ENCODE data around the gene PPP2R2D. TPM values are rescaled to one million over a fixed set of nuclear protein-coding genes. Genes with fewer than 3 reads are reported as not detected.

The PPP2R2D gene
- total RNA-seq, 1 donor: 23.9 TPM

GRCh38 chr10:131993275-131993674 is 92.5 kb downstream of the PPP2R2D start:
- Histone ChIP-seq H3K27me3 (ENCODE audit: insufficient read depth, low read length) (no peaks in the 10 kb centered on the region), H3K4me2 (ENCODE audit: insufficient read depth, low read length) (no peak overlapping the region), H3K36me3 (ENCODE audit: insufficient read depth, low read length) (no peaks in the 10 kb centered on the region), H2AFZ (ENCODE audit: low read length) (no peak overlapping the region), H3K27ac (ENCODE audit: low read depth, low read length) (no peak overlapping the region), H4K20me1 (ENCODE audit: insufficient read depth, low read length) (no peaks in the 10 kb centered on the region), H3K4me1 (ENCODE audit: insufficient read depth, low read length) (no peaks in the 10 kb centered on the region), H3K79me2 (ENCODE audit: insufficient read depth, low read length) (no peaks in the 10 kb centered on the region), H3K9me3 (ENCODE audit: low read depth, low read length) (no peaks in the 10 kb centered on the region), H3K4me3 (ENCODE audit: insufficient read depth, low read length) (no peak overlapping the region)
- TF ChIP-seq, protein P1, sequence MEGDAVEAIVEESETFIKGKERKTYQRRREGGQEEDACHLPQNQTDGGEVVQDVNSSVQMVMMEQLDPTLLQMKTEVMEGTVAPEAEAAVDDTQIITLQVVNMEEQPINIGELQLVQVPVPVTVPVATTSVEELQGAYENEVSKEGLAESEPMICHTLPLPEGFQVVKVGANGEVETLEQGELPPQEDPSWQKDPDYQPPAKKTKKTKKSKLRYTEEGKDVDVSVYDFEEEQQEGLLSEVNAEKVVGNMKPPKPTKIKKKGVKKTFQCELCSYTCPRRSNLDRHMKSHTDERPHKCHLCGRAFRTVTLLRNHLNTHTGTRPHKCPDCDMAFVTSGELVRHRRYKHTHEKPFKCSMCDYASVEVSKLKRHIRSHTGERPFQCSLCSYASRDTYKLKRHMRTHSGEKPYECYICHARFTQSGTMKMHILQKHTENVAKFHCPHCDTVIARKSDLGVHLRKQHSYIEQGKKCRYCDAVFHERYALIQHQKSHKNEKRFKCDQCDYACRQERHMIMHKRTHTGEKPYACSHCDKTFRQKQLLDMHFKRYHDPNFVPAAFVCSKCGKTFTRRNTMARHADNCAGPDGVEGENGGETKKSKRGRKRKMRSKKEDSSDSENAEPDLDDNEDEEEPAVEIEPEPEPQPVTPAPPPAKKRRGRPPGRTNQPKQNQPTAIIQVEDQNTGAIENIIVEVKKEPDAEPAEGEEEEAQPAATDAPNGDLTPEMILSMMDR (IDR thresholded peaks at IDR 0.05; ENCODE audit: extremely low read depth, low read depth, low read length): no peak
- DNase-seq (ENCODE audit: insufficient read length, low spot score, missing footprints): no peak

DNA sequence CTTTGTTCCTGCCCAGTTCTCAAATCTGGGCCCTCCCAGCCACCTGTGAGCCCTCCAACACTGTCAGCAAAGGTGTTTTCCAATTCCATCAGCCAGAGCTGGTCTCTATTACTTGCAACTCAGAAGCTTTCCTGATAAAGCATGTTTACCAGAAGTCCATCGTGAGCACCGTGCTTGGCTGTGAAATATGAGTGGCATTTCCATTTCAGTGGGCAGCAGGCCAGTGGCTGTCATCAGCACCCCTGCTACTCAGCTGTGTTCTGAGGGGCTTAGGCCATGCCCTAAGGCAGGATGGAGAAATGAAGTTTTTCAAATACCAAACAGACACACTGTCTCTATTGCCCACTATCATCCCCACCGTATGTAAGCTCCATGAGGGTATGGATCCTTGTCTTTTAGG is 93.6 kb downstream of the PPP2R2D start:
- no peak overlapping the region for H3K27ac ChIP-seq (ENCODE audit: low read depth, low read length)
- no peak overlapping the region for H3K4me3 ChIP-seq (ENCODE audit: insufficient read depth, low read length)
- H3K4me1 ChIP-seq (ENCODE audit: insufficient read depth, low read length): no peaks in the 10 kb centered on the region
- H3K4me2 ChIP-seq (ENCODE audit: insufficient read depth, low read length): no peak overlapping the region
- TF ChIP-seq, protein P1 (IDR thresholded peaks at IDR 0.05; ENCODE audit: extremely low read depth, low read depth, low read length): no peak
- H2AFZ ChIP-seq (ENCODE audit: low read length): no peak overlapping the region
- H3K36me3 ChIP-seq (ENCODE audit: insufficient read depth, low read length): no peaks in the 10 kb centered on the region
- H3K27me3 ChIP-seq (ENCODE audit: insufficient read depth, low read length): no peaks in the 10 kb centered on the region
- H4K20me1 ChIP-seq (ENCODE audit: insufficient read depth, low read length): no peaks in the 10 kb centered on the region
- H3K79me2 ChIP-seq (ENCODE audit: insufficient read depth, low read length): no peaks in the 10 kb centered on the region
- no peak for DNase-seq (ENCODE audit: insufficient read length, low spot score, missing footprints)
- no peaks in the 10 kb centered on the region for H3K9me3 ChIP-seq (ENCODE audit: low read depth, low read length)

GRCh38 chr10:131996466-131997365 is 95.9 kb downstream of the PPP2R2D start:
- Histone ChIP-seq H3K36me3 (ENCODE audit: insufficient read depth, low read length) (no peaks in the 10 kb centered on the region), H3K4me3 (ENCODE audit: insufficient read depth, low read length) (no peak overlapping the region), H4K20me1 (ENCODE audit: insufficient read depth, low read length) (no peaks in the 10 kb centered on the region), H3K79me2 (ENCODE audit: insufficient read depth, low read length) (no peaks in the 10 kb centered on the region), H3K4me2 (ENCODE audit: insufficient read depth, low read length) (no peak overlapping the region), H3K4me1 (ENCODE audit: insufficient read depth, low read length) (no peaks in the 10 kb centered on the region), H2AFZ (ENCODE audit: low read length) (no peak overlapping the region), H3K9me3 (ENCODE audit: low read depth, low read length) (no peaks in the 10 kb centered on the region), H3K27me3 (ENCODE audit: insufficient read depth, low read length) (no peaks in the 10 kb centered on the region), H3K27ac (ENCODE audit: low read depth, low read length) (no peak overlapping the region)
- TF ChIP-seq, protein P1 (IDR thresholded peaks at IDR 0.05; ENCODE audit: extremely low read depth, low read depth, low read length): no peak
- DNase-seq (ENCODE audit: insufficient read length, low spot score, missing footprints): peak; percentile 66

DNA sequence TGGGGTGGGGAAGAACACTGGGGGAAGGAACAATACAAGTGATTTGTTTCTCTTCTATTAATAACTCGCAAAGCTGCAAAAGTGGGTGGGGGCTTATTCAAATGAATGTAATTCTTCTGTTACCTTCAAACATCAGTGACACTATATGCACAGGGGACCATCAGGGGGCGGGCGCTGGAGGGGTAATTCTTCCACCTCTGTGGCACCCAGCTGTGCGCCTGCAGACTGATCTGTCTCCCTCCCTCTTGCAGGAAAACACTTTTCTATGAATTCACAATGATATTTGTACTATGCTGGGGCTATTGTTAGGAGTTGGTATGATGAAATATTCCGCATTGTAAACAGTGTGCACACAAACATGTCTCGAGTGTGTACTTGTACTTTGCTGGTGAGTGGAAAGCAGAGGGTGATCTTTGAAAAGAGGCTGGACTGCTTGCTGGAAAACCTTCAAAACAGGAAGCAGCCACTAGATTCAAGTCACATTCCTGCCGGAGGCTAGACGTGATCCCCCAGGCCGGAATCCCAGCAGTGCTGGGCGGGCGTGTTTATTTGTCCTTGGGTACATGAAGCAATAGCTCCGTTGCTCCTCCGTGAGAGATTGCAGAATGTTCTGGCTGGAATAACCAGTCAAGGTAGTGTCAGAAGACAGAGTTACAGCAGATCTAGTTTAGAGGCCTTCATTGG is 96.7 kb downstream of the PPP2R2D start:
- TF ChIP-seq, protein P1 (IDR thresholded peaks at IDR 0.05; ENCODE audit: extremely low read depth, low read depth, low read length): no peak
- peak; percentile 86 for DNase-seq (ENCODE audit: insufficient read length, low spot score, missing footprints)
- Histone ChIP-seq H3K79me2 (ENCODE audit: insufficient read depth, low read length) (no peaks in the 10 kb centered on the region), H2AFZ (ENCODE audit: low read length) (peak overlapping the region; percentile 88), H3K9me3 (ENCODE audit: low read depth, low read length) (no peaks in the 10 kb centered on the region), H4K20me1 (ENCODE audit: insufficient read depth, low read length) (no peaks in the 10 kb centered on the region), H3K27me3 (ENCODE audit: insufficient read depth, low read length) (no peaks in the 10 kb centered on the region), H3K36me3 (ENCODE audit: insufficient read depth, low read length) (no peaks in the 10 kb centered on the region), H3K27ac (ENCODE audit: low read depth, low read length) (no peak overlapping the region), H3K4me2 (ENCODE audit: insufficient read depth, low read length) (peak overlapping the region; percentile 58), H3K4me1 (ENCODE audit: insufficient read depth, low read length) (no peaks in the 10 kb centered on the region), H3K4me3 (ENCODE audit: insufficient read depth, low read length) (peak overlapping the region; percentile 49)
